ENCODE results near the gene CNN3. TPM values are rescaled to one million over a fixed set of nuclear protein-coding genes. Genes with fewer than 3 reads are reported as not detected.

Gene CNN3
- total RNA-seq, 2 donors from 2014 or later: 82.2 to 124 TPM

GRCh38 chr1:94851571-94851970 is 75.3 kb downstream of the CNN3 start:
- DNase-seq (ENCODE audit: low spot score): no peak
- Histone ChIP-seq H3K36me3 (no peaks in the 10 kb centered on the region), H3K4me1 (peaks cover 0 to 31% of the 10 kb centered on the region in 2 donors), H3K4me3 (no peak overlapping the region), H3K9me3 (no peaks in the 10 kb centered on the region), H3K27me3 (no peaks in the 10 kb centered on the region), H3K27ac (no peak overlapping the region)
- TF ChIP-seq, protein P1, sequence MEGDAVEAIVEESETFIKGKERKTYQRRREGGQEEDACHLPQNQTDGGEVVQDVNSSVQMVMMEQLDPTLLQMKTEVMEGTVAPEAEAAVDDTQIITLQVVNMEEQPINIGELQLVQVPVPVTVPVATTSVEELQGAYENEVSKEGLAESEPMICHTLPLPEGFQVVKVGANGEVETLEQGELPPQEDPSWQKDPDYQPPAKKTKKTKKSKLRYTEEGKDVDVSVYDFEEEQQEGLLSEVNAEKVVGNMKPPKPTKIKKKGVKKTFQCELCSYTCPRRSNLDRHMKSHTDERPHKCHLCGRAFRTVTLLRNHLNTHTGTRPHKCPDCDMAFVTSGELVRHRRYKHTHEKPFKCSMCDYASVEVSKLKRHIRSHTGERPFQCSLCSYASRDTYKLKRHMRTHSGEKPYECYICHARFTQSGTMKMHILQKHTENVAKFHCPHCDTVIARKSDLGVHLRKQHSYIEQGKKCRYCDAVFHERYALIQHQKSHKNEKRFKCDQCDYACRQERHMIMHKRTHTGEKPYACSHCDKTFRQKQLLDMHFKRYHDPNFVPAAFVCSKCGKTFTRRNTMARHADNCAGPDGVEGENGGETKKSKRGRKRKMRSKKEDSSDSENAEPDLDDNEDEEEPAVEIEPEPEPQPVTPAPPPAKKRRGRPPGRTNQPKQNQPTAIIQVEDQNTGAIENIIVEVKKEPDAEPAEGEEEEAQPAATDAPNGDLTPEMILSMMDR (IDR thresholded peaks at IDR 0.05): no peak

Other genes starting within 250 kb of the CNN3 start
- gene SLC44A3, start 106.8 kb downstream of the CNN3 start, total RNA-seq: 1 to 10 TPM; 2.7 to 9.5 TPM
- gene ALG14, start 145.8 kb upstream of the CNN3 start, total RNA-seq: under 1 TPM; 0.74 to 0.79 TPM
- gene TLCD4, start 190.2 kb upstream of the CNN3 start, total RNA-seq: 10 to 100 TPM; 33.6 to 42.3 TPM